Transverse colon (tissue), 4 donors: Measurements from ENCODE around the gene STN1.

Experiments used
- CTCF ChIP-seq, 5 experiments: fragments of 200-600 bp in 3 of 5; fragments of 450-650 bp in 2 of 5; sonication (generic) in 3 of 5; IDR thresholded peaks; 1 replicate in 2 of 5; 2 replicates in 3 of 5; pipeline ENCODE4 v1.5.1; 2016 to 2017; ENCODE audit warnings: antibody characterized with exemption in 5 of 5, inconsistent platforms in 3 of 5, mild to moderate bottlenecking in 2 of 5, moderate library complexity in 1 of 5
- POLR2AphosphoS5 ChIP-seq, 3 donors: sonication (generic); formaldehyde crosslinking; IDR thresholded peaks; one replicate each; pipeline ENCODE4 v1.6.1; 2016; ENCODE audit warnings: antibody characterized with exemption in 3 of 3

GRCh38 chr10:103843854-103844570, 74.0 kb downstream of the STN1 start:
- TF ChIP-seq CTCF (IDR thresholded peaks at IDR 0.05) (no peak), POLR2AphosphoS5 (IDR thresholded peaks at IDR 0.05) (no peak)
